ENCODE measurements around the gene SHTN1.

The SHTN1 gene

DNA sequence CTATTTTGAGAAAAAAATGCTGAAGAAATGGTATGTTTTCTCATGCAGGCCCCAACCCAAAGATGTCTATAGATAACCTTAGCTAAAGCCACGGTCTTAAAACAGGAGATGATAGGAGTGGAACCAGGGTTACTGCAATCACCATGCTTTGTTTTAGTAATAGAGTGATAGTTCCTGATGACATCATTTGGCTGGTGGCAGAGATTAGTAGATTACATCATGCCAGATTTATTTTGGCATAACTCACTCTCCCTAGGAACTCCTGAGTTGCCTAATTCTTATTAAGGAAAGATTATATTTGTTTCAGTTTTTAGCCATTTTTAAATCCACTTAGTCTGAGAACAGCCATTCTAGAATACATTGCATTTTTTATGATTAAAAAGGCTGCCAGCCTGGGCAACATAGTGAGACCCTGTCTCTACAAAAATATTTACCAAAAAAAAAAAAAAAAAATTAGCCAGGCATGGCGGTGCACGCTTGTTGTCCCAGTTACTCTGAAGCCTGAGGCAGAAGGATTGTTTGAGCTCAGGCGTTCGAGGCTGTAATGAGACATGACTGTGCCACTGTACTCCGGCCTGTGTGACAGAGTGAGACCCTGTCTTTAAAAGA lies 137.9 kb downstream of the SHTN1 start:
- Histone ChIP-seq H3K9me3 (ENCODE audit: control insufficient read depth in 5 of 5, low read length in 5 of 5) (no peaks in the 10 kb centered on the region), H3K9ac (ENCODE audit: low read length in 5 of 5) (no peak overlapping the region), H3K36me3 (ENCODE audit: control insufficient read depth in 5 of 5, insufficient read depth in 5 of 5, low read length in 5 of 5) (no peaks in the 10 kb centered on the region), H3K4me1 (ENCODE audit: control insufficient read depth in 5 of 5, insufficient read depth in 5 of 5, low read length in 5 of 5) (peaks cover 0 to 8% (median 0%) of the 10 kb centered on the region in 5 donors), H3K4me3 (ENCODE audit: low read depth in 1 of 5, low read length in 5 of 5) (no peak overlapping the region), H3K27ac (ENCODE audit: low read depth, low read length) (no peak overlapping the region), H3K27me3 (ENCODE audit: control insufficient read depth in 5 of 5, insufficient read depth in 4 of 5, low read length in 5 of 5) (no peaks in the 10 kb centered on the region)

GRCh38 chr10:116866066-116866465 lies 138.9 kb downstream of the SHTN1 start:
- H3K4me1 ChIP-seq (ENCODE audit: control insufficient read depth in 5 of 5, insufficient read depth in 5 of 5, low read length in 5 of 5) = peaks cover 0 to 8% (median 0%) of the 10 kb centered on the region in 5 donors
- no peaks in the 10 kb centered on the region for H3K36me3 ChIP-seq (ENCODE audit: control insufficient read depth in 5 of 5, insufficient read depth in 5 of 5, low read length in 5 of 5)
- H3K9ac ChIP-seq (ENCODE audit: low read length in 5 of 5) = no peak overlapping the region
- no peak overlapping the region for H3K27ac ChIP-seq (ENCODE audit: low read depth, low read length)
- no peak overlapping the region for H3K4me3 ChIP-seq (ENCODE audit: low read depth in 1 of 5, low read length in 5 of 5)
- H3K9me3 ChIP-seq (ENCODE audit: control insufficient read depth in 5 of 5, low read length in 5 of 5) = no peaks in the 10 kb centered on the region
- H3K27me3 ChIP-seq (ENCODE audit: control insufficient read depth in 5 of 5, insufficient read depth in 4 of 5, low read length in 5 of 5) = no peaks in the 10 kb centered on the region

DNA sequence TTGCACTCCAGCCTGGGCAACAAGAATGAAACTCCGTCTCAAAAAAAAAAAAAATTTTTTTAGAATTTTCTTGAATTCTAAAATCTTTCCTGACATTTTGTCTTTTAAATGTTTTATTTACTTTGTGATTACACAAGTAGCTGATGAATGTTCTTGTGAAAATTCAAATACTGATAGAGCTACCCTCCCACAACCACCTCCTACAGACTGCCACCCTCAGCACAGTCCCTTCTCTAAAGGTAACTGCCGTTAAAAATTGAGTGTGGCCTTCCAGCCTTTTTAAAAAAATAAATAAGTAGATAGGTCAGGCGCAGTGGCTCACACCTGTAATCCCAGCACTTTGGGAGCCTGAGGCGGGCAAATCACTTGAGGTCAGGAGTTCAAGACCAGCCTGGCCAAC lies 140.6 kb downstream of the SHTN1 start:
- Histone ChIP-seq H3K27me3 (ENCODE audit: control insufficient read depth in 5 of 5, insufficient read depth in 4 of 5, low read length in 5 of 5) (peaks cover 0 to 2% (median 0%) of the 10 kb centered on the region in 5 donors), H3K9ac (ENCODE audit: low read length in 5 of 5) (no peak overlapping the region), H3K4me1 (ENCODE audit: control insufficient read depth in 5 of 5, insufficient read depth in 5 of 5, low read length in 5 of 5) (peaks cover 0 to 8% (median 0%) of the 10 kb centered on the region in 5 donors), H3K9me3 (ENCODE audit: control insufficient read depth in 5 of 5, low read length in 5 of 5) (no peaks in the 10 kb centered on the region), H3K27ac (ENCODE audit: low read depth, low read length) (no peak overlapping the region), H3K36me3 (ENCODE audit: control insufficient read depth in 5 of 5, insufficient read depth in 5 of 5, low read length in 5 of 5) (no peaks in the 10 kb centered on the region), H3K4me3 (ENCODE audit: low read depth in 1 of 5, low read length in 5 of 5) (no peak overlapping the region)

- peaks cover 0 to under 1% (median 0%) of the 10 kb centered on the region in 5 donors for H3K4me1 ChIP-seq (ENCODE audit: control insufficient read depth in 5 of 5, insufficient read depth in 5 of 5, low read length in 5 of 5)
- H3K27me3 ChIP-seq (ENCODE audit: control insufficient read depth in 5 of 5, insufficient read depth in 4 of 5, low read length in 5 of 5) = peaks cover 0 to 2% (median 0%) of the 10 kb centered on the region in 5 donors
- H3K9me3 ChIP-seq (ENCODE audit: control insufficient read depth in 5 of 5, low read length in 5 of 5) = peaks cover 0 to 7% (median 3%) of the 10 kb centered on the region in 5 donors
- no peak overlapping the region for H3K27ac ChIP-seq (ENCODE audit: low read depth, low read length)
- H3K4me3 ChIP-seq (ENCODE audit: low read depth in 1 of 5, low read length in 5 of 5) = no peak overlapping the region
- H3K36me3 ChIP-seq (ENCODE audit: control insufficient read depth in 5 of 5, insufficient read depth in 5 of 5, low read length in 5 of 5) = no peaks in the 10 kb centered on the region
- no peak overlapping the region for H3K9ac ChIP-seq (ENCODE audit: low read length in 5 of 5)
Observed at GRCh38 chr10:116861796-116862195, 143.2 kb downstream of the SHTN1 start.

GRCh38 chr10:116857156-116857555 lies 147.8 kb downstream of the SHTN1 start:
- H3K9ac ChIP-seq (ENCODE audit: low read length in 5 of 5) = no peak overlapping the region
- no peak overlapping the region for H3K27ac ChIP-seq (ENCODE audit: low read depth, low read length)
- H3K9me3 ChIP-seq (ENCODE audit: control insufficient read depth in 5 of 5, low read length in 5 of 5) = peaks cover 0 to 7% (median 3%) of the 10 kb centered on the region in 5 donors
- H3K36me3 ChIP-seq (ENCODE audit: control insufficient read depth in 5 of 5, insufficient read depth in 5 of 5, low read length in 5 of 5) = no peaks in the 10 kb centered on the region
- H3K4me1 ChIP-seq (ENCODE audit: control insufficient read depth in 5 of 5, insufficient read depth in 5 of 5, low read length in 5 of 5) = no peaks in the 10 kb centered on the region
- no peak overlapping the region for H3K4me3 ChIP-seq (ENCODE audit: low read depth in 1 of 5, low read length in 5 of 5)
- H3K27me3 ChIP-seq (ENCODE audit: control insufficient read depth in 5 of 5, insufficient read depth in 4 of 5, low read length in 5 of 5) = peaks cover 0 to 2% (median 0%) of the 10 kb centered on the region in 5 donors

DNA sequence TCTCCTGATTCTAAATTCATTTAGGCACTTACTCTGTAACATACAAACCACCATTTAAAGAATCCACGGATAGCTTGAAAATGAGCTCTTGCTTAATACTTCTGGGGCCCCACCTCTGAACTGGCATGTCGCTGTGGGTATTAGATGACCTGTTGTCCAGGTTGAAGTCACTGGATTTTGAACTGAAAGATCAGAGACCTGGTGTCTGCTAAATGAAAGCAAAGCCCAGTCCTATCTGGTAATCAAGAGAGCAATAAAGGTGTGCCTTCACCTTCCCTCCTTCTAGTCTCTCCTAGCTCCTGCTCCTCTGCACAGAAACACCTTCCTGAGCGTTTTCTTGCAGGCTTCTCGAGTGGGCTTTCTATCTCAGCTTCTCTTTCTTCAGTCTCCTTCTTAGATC lies 151.3 kb downstream of the SHTN1 start:
- no peak overlapping the region for H3K9ac ChIP-seq (ENCODE audit: low read length in 5 of 5)
- H3K4me1 ChIP-seq (ENCODE audit: control insufficient read depth in 5 of 5, insufficient read depth in 5 of 5, low read length in 5 of 5) = peaks cover 2 to 17% (median 15%) of the 10 kb centered on the region in 5 donors
- peaks cover 0 to 12% (median 6%) of the 10 kb centered on the region in 5 donors for H3K27me3 ChIP-seq (ENCODE audit: control insufficient read depth in 5 of 5, insufficient read depth in 4 of 5, low read length in 5 of 5)
- H3K27ac ChIP-seq (ENCODE audit: low read depth, low read length) = no peak overlapping the region
- H3K4me3 ChIP-seq (ENCODE audit: low read depth in 1 of 5, low read length in 5 of 5) = no peak overlapping the region
- no peaks in the 10 kb centered on the region for H3K36me3 ChIP-seq (ENCODE audit: control insufficient read depth in 5 of 5, insufficient read depth in 5 of 5, low read length in 5 of 5)
- peaks cover 0 to 7% (median 3%) of the 10 kb centered on the region in 5 donors for H3K9me3 ChIP-seq (ENCODE audit: control insufficient read depth in 5 of 5, low read length in 5 of 5)

GRCh38 chr10:116853287-116853686 lies 151.7 kb downstream of the SHTN1 start:
- Histone ChIP-seq H3K27ac (ENCODE audit: low read depth, low read length) (no peak overlapping the region), H3K36me3 (ENCODE audit: control insufficient read depth in 5 of 5, insufficient read depth in 5 of 5, low read length in 5 of 5) (no peaks in the 10 kb centered on the region), H3K27me3 (ENCODE audit: control insufficient read depth in 5 of 5, insufficient read depth in 4 of 5, low read length in 5 of 5) (peaks cover 0 to 15% (median 7%) of the 10 kb centered on the region in 5 donors), H3K9me3 (ENCODE audit: control insufficient read depth in 5 of 5, low read length in 5 of 5) (peaks cover 0 to 7% (median 3%) of the 10 kb centered on the region in 5 donors), H3K9ac (ENCODE audit: low read length in 5 of 5) (no peak overlapping the region), H3K4me3 (ENCODE audit: low read depth in 1 of 5, low read length in 5 of 5) (no peak overlapping the region), H3K4me1 (ENCODE audit: control insufficient read depth in 5 of 5, insufficient read depth in 5 of 5, low read length in 5 of 5) (peaks cover 2 to 20% (median 18%) of the 10 kb centered on the region in 5 donors)

DNA sequence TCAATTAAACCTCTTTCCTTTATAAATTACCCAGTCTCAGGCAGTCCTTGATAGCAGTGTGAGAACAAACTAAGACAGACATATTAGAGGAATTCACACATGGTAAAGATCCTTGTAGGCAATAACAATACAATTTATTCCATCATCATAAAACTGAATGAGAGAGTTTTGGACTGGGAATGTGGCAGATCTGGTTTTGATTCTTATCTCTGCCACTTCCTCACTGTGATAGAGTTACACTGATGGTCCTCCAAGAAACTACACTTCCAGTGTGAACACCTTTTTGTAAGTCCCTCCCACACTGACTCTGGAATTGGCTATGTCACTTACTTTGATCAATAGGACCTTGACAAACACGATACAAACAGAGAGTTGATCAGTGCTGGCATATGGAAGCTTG lies 152.7 kb downstream of the SHTN1 start:
- peaks cover 0 to 25% (median 7%) of the 10 kb centered on the region in 5 donors for H3K27me3 ChIP-seq (ENCODE audit: control insufficient read depth in 5 of 5, insufficient read depth in 4 of 5, low read length in 5 of 5)
- H3K27ac ChIP-seq (ENCODE audit: low read depth, low read length) = no peak overlapping the region
- no peak overlapping the region for H3K9ac ChIP-seq (ENCODE audit: low read length in 5 of 5)
- peaks cover 2 to 20% (median 18%) of the 10 kb centered on the region in 5 donors for H3K4me1 ChIP-seq (ENCODE audit: control insufficient read depth in 5 of 5, insufficient read depth in 5 of 5, low read length in 5 of 5)
- no peak overlapping the region for H3K4me3 ChIP-seq (ENCODE audit: low read depth in 1 of 5, low read length in 5 of 5)
- H3K36me3 ChIP-seq (ENCODE audit: control insufficient read depth in 5 of 5, insufficient read depth in 5 of 5, low read length in 5 of 5) = no peaks in the 10 kb centered on the region
- H3K9me3 ChIP-seq (ENCODE audit: control insufficient read depth in 5 of 5, low read length in 5 of 5) = peaks cover 0 to 2% (median 1%) of the 10 kb centered on the region in 5 donors

GRCh38 chr10:116850058-116850611 lies 154.9 kb downstream of the SHTN1 start:
- Histone ChIP-seq H3K4me3 (ENCODE audit: low read depth in 1 of 5, low read length in 5 of 5) (peak overlapping the region; percentile 67 to 91 (median 86)), H3K4me1 (ENCODE audit: control insufficient read depth in 5 of 5, insufficient read depth in 5 of 5, low read length in 5 of 5) (peaks cover 2 to 20% (median 18%) of the 10 kb centered on the region in 5 donors), H3K36me3 (ENCODE audit: control insufficient read depth in 5 of 5, insufficient read depth in 5 of 5, low read length in 5 of 5) (no peaks in the 10 kb centered on the region), H3K27ac (ENCODE audit: low read depth, low read length) (no peak overlapping the region), H3K27me3 (ENCODE audit: control insufficient read depth in 5 of 5, insufficient read depth in 4 of 5, low read length in 5 of 5) (peaks cover 0 to 25% (median 7%) of the 10 kb centered on the region in 5 donors), H3K9ac (ENCODE audit: low read length in 5 of 5) (peak overlapping the region in 4 of 5 donors; percentile 52 to 78 (median 64)), H3K9me3 (ENCODE audit: control insufficient read depth in 5 of 5, low read length in 5 of 5) (no peaks in the 10 kb centered on the region)

DNA sequence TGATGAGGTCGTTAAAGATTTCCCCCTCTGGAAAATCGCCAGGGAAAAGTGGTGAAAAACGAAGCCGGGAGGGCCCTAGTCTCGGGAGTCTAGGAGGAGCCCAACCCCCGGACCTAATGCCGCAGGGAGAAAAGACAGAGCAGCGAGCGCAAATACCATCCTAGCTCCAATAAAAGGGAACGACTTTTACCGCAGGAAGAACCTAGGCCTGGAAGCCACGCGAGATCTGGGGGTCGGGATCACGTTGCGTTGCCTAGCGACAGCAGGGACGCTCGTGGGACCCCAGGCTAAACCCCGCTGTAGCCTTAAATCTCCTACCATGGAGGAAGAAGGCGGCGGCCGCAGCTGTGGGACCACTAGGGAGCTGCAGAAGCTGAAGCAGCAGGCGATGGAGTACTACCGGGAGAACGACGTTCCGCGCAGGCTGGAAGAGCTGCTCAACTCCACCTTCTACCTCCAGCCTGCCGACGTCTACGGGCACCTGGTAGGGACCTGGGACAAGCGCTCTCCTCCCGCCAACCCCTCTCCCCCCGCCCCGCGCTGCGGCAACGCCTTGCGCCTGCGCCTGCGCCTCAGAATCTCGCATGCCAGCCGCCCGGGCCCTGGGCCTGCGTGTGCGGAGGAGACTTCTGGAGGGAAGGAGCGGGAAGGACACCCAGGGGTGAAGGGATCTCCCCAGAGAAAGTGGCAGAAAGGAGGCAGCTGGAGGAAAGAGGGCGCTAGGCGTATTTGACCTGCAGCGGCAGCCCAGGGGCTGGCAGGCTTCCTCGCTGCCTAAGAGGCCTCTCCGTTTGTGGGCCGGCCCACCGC lies 155.5 kb downstream of the SHTN1 start, which contains the start of gene ENO4:
ENO4 (plus strand) TSS at position 252 of the 810 bp plus-strand sequence; CDS start at position 320, 68 bp downstream.
- Histone ChIP-seq H3K4me3 (ENCODE audit: low read depth in 1 of 5, low read length in 5 of 5) (peak within 1 kb of the TSS; percentile 67 to 91 (median 86)), H3K9ac (ENCODE audit: low read length in 5 of 5) (peak within 1 kb of the TSS in 4 of 5 donors; percentile 53 to 78 (median 66)), H3K27ac (ENCODE audit: low read depth, low read length) (no peak within 1 kb of the TSS), H3K4me1 (ENCODE audit: control insufficient read depth in 5 of 5, insufficient read depth in 5 of 5, low read length in 5 of 5) (peaks cover 2 to 20% (median 18%) of the 10 kb centered on the region in 5 donors), H3K9me3 (ENCODE audit: control insufficient read depth in 5 of 5, low read length in 5 of 5) (no peaks in the 10 kb centered on the region), H3K36me3 (ENCODE audit: control insufficient read depth in 5 of 5, insufficient read depth in 5 of 5, low read length in 5 of 5) (no peaks in the 10 kb centered on the region), H3K27me3 (ENCODE audit: control insufficient read depth in 5 of 5, insufficient read depth in 4 of 5, low read length in 5 of 5) (peaks cover 0 to 25% (median 7%) of the 10 kb centered on the region in 5 donors)
